Activated naive CD4-positive, alpha-beta T cell treated with anti-CD3 and anti-CD28 coated beads, Interleukin-2, amount 50 U/mL, for 16 hours (primary cell): ENCODE data around the gene SMOC2.

ENCODE experiments used
- DNase-seq: peaks from one replicate; pipeline ENCODE4 v3.0.0-alpha.2; 2020

Gene SMOC2

DNA sequence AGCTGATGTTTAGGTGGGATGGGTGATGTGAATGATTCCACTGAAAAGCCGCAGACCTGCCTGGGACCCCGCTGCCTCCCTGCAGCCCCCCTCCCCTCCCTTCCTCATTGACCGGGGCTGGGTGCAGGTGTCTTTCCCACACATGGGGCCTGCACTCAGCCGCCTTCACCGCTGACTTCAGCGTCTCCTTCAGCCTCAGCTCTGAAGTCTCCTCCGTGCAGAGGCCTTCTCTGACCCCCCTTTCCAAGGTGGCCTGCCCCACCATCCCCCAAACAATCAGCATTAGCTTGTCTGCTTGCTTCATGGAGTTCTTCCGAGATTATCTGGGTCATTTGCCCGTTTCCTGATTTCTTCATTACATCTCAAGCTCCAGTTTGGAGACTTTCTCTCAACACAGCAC, 140.7 kb downstream of the SMOC2 start:
- DNase-seq: no peak

DNA sequence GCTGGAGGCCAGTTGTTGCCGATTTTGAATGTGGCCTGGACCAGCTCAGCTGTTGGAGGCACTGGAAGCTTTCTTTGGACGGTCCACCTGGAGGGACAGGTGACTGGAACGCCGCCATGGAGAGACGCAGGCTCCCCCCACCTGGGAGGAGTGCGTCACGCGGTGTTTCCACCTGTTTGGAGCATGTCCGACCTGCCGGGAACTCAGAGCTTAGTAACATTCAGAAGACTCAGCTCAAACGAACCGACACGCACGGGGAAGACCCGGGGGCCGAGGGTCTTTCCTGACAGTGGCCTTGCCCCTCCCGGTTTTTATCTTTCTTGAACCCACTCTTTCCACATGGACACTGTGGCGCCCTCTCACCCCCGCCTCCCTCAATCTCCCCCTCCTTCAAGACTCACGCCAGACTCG, 141.6 kb downstream of the SMOC2 start:
- DNase-seq: no peak

DNA sequence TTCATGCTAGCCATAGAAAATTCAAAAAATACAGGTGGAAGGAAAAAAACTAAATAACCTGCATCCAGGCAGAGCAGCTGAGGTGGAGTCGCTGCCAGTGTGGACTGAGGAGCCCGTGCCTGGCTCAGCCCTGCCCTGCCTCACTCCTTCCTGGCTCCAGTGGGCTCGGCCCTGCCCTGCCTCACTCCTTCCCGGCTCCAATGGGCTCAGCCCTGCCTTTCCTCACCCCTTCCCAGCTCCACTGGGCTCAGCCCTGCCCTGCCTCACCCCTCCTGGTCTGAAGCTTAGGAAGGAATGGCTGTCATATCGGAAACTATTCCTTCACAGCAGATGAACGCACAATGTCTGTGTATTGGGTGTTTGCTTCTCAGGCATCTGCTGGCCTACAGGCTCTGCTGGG, 142.1 kb downstream of the SMOC2 start:
- DNase-seq: no peak

DNA sequence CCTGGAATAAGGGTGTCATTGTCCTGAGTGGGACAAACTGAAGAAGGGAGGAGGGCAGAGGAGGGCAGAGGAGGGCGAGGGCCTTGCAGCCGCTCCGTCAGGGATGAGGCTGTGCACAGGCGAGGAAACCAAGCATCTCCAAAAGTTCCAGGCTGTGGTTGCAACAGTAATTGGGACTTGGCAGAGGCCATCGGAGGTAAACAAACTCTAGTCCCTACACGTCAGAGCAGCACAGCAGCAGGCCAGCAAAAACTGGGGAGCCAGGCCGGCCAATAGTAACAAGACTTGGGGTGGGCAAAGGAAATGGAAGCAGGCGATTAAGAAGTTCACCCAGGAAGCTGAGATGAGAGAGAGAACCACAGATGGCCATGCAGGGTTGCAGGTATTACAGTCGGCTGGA, 142.8 kb downstream of the SMOC2 start:
- no peak for DNase-seq

DNA sequence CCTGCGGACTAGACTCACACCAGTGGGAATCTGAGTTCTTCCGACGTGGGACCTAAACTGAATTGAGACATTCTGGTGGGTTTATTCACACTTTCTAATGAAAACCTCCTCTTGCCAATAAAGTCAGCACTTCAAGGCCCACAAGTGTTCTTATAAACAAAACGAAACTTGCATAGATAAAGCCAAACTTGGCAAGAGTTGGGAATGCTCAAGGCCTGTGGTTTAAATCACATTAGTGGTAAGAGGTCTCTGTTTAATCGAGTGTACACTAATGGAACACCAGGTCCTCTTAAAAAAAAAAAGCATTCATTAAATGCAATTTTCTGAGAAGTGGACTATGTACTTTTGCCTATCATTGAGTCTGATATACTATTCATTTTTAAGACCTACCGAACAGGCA, 143.3 kb downstream of the SMOC2 start:
- no peak for DNase-seq

DNA sequence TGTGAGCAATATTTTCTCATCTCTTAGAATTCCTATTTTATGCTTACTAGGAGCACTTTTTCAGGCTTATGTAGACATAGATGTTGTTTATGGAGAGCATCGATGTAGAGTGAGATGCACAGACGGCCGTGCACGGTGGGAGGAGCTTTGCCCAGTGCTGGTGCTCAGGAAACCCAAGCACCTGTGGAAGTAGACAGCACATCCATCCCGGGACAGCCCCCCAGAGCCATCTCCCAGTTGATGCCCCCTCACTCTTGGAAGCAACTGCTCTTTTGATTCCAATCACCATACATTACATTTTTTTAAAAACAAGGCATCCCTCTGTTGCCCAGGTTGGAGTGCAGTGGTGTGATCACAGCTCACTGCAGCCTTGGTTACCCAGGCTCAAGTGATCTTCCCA, 143.7 kb downstream of the SMOC2 start:
- no peak for DNase-seq

DNA sequence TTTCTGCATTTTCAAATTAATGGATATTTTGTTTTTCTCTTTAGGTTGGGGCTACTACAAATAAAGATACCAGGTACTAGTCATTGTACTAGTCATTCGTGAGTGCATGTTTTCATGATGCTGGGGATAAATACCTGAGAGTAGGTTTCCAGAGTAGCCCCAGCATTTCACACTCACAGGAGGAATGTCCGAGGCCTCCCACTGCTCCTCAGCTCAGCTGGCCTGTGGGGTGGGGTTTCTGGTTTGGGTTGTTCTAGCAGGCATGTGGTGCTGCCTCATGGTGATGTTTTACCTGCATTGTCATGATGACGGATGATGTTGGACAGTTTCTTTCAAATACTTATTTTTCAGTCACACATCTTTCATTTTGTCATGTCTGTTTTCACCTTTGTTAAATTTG, 144.5 kb downstream of the SMOC2 start:
- DNase-seq: no peak

DNA sequence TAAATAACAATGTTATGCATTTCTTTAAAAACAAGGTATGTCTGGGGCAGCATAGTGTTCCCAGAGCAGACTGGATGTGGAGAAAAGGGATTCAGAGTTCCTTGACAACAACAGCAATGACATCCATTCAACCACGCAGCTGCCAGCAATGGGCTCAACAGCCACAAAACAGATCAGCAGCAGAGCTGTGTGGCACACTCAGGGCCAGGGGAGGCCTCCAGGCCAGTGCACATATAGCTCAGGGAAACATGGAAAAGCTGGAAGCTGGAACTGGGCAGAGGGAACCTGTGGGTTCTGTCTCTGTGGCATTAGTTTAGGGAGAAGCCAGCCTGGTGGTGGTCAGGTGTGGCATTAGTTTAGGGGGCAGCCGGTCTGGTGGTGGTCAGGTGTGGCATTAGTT, 148.3 kb downstream of the SMOC2 start:
- no peak for DNase-seq

DNA sequence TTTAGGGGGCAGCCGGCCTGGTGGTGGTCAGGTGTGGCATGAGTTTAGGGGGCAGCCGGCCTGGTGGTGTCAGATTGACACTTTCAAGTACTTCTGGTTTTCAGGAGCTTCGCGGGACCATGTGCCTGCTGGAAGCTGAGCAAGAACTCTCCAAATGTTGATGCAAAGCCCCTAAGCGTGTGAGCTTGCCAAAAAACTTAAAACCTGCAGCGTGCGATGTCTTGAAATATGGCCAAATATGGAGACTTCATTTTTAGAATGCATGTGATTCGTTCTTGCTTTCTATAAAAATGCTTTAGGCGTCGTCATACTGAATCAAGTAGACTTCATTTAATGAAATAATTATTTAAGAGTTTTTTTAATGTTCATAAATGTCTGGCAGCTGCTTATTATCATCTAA, 149.4 kb downstream of the SMOC2 start:
- no peak for DNase-seq

DNA sequence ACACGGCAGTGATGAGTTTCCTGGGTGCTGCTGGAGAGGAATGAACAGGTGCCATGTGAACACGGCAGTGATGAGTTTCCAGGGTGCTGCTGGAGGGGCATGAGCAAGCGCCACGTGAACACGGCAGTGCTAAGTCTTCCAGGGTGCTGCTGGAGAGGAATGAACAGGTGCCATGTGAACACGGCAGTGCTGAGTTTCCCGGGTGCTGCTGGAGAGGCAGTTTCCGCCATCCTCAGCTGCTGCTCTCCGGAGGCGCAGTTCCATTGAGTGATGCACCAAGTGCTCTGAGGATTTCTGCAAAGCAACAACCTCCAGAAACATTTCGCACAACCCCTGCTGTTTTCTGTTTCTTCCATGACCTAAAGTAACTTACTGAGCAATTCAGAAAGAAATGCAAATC, 155.4 kb downstream of the SMOC2 start:
- no peak for DNase-seq

DNA sequence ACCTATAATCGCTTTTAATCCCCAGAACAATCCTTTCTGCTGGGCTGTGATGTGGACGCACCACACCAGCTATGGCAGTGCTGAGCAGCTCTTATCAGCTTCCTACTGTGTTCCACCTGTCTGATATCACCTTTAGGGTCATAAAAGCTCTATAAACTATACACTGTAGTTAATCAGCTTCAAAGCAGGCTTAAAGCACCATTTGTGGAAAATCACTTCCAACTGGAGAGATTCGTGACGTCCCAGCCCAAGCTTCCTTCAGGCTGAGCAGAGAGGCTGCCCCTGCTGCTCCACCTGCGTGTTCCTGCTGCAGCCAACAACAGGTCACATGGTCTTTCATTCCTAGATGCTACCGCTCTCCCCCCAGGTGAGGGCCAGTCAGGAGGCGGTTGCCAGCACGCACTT, 156.5 kb downstream of the SMOC2 start:
- DNase-seq: no peak

DNA sequence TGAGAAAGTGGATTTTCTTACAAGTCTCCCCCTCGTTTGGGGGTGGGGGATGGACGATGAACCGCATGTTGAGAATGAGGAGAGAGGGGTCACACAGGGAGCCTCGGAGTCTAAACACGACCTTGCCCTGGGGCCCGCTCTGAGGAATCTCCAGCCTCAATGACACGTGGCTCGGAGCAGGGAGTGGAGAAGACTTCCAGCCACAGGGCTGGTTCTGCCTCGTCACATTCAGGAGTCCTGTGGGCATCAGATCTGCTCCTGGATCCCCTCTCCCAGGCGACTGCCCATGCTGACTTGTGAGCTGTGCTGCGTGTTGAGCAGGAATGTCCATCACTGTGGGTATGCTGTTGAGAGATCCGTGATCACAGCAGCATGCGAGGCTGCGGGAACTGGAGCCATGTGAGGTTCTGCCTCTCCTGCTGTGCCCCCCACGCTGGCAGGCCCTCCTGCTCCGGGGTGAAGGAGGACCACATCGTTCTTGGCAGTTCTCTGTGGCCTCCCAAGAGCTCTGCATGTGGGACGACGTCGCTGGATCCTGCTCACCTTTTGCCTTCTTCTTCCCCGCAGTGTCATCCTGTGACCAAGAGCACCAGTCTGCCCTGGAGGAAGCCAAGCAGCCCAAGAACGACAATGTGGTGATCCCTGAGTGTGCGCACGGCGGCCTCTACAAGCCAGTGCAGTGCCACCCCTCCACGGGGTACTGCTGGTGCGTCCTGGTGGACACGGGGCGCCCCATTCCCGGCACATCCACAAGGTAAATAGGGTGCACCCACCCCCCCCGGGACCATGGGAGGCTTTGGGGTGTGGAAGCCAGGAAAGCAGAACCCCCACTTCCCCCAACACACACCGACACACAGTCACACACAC, 157.5 kb downstream of the SMOC2 start:
- DNase-seq: no peak

DNA sequence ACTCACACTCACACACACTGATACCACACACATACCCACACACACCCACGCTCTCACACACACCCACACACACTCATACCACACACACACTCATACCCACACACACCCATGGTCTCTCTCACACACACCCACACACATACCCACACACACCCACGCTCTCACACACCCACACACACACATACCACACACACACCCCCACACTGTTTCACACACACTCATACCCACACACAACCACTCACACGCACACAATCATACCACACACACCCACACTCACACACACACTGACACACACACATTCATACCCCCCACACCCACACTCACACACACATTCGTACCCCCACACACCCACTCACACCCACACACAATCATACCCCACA, 158.1 kb downstream of the SMOC2 start:
- DNase-seq: no peak

DNA sequence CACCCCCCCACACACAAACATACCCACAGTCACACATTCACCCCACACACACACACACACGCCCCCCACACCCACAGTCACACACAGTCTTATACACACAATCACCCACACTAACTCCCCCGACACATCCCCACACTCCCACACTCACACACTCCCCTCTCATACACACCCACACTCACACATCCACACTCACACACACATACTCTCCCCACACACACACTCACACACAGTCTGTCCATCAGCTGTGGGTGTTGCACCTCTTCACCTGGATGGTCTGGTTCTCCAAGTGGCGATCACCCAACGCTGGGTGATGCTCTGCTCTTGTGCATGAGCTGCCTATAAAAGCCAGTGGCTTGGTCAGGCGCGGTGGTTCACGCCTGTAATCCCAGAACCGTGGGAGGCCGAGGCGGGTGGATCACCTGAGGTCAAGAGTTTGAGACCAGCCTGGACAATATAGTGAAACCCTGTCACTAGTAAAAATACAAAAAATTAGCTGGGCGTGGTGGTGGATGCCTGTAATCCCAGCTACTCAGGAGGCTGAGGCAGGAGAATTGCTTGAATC, 158.9 kb downstream of the SMOC2 start:
- no peak for DNase-seq

DNA sequence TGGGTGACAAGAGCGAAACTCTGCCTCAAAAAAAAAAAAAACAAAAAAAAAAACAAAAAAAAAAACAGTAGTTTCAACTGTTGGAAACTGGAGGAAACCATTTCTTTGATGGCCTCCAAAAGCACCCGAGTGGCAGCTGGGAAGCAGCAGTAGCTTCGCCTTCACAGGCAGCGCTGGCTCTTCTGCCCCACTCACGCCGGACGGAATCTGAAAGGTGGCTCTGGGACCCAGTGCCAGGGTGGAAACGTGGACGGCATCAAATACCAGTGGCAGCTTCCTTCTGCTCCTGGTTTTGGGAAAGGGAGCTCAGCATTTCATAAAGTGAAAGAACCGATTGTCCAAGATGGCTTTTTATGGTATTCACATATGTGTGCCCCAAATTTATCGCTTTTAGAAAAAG, 159.4 kb downstream of the SMOC2 start:
- DNase-seq: no peak

DNA sequence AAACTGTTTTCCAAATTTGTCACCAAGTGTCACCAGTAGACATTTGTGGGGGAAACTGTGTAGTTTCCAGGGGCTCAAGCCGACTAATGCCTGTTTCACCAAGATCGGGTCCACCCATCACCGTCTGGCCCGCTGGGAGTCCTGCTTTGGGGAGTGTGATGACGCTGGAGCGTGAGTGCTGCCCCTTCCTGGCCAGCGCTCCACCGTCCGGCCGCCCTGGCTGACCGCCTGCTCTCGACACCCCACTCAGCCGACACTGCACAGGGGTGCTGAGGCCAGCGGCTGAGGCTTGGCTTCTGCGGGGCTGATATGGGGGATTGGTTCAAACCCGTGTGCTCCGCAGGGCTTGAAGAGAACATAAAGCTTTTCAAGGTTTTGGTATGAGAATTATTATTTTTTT, 160.1 kb downstream of the SMOC2 start:
- DNase-seq: no peak

DNA sequence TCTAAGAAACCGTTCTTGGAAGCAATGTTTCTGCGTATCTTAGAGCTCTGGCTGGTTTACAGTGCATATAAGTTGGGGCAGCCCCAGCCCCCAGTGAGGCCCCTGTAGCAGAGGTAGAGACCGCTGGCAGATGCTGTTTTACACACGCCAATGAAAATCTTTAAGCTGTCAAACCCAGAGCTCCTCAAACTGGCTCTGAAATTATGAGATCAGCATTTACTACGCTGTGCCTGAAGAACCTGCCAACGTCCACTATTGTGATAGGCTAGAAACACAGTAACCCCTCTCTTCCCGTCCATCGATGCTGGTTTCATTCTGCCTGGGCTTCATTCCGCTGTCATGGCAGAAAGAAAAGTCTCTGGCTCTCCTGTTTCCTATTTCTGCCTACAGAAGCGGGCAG, 160.6 kb downstream of the SMOC2 start:
- no peak for DNase-seq

DNA sequence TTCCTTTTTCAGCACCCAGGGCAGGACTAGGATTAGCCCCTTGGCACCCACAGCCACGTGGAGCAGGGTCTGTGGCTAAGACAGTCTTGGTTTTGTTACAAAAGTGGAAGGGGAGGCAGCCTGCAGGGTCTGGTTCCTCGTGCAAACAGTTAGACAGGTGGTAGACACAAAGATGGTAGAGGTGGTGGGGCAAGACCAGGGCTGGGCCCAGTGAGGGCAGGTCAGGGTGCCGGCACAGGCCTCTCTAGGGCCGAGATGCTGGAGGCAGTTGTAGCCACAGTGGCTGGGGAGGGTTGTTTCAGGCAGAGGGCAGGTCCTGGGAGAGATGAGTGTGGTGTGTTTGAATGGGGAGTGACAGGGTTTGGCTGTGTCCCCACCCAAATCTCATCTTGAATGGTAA, 161.6 kb downstream of the SMOC2 start:
- DNase-seq: no peak

DNA sequence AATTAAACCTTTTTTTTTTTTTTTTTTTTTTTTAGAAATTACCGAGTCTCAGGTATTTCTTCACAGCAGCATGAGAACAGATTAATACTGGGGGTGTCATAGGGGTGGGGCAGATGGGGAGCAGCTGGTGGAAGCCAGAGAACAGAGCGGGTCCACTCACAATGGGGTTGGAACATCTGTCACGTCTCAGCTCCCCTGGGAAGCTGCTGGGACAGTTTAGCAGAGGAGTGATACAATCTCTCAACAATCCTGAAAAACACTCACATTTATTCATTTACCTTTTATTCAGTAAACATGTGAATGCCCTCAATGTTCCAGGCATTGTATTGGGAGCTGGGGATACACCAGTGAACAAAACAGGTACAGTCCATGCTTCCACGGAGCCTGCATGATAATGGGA, 162.2 kb downstream of the SMOC2 start:
- no peak for DNase-seq

DNA sequence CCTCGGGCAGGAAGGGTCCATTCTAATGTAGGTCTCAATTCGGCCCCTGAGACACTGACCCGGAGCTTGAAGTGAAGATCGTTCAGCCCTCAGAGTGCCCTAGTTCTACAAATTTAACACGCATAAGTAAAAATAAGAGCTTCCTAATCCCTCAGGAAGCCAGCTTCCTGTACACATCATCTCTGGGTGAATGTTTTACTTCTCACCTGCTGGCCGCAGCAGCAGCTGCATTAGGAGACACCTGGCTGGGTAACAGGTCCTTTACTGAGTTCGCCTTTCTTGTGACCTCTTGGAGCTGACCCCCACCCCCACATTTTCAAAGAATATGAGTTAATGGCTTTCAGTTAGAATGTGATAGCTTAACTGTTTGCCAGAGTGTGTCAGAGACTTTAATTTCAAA, 165.0 kb downstream of the SMOC2 start:
- DNase-seq: no peak

DNA sequence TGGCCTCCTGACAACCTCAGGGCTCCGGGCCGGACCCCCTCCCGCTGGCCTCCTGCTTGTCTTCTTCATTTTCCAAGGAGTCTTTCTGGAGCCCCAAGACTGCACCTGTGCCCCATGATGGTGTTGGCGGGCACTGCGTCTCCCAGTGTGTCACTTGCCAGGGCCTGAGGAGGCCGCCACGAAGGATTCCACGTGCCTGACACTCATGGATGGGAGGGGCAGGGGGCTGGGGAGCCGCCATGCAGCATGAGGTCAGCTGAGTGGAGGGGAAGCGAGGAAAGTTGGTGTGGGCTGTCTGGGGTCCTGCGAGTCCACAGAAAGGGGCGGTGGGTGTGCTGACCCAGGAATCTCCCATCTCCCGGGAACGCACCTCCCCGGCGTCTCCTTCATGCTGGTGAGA, 165.7 kb downstream of the SMOC2 start:
- DNase-seq: no peak

DNA sequence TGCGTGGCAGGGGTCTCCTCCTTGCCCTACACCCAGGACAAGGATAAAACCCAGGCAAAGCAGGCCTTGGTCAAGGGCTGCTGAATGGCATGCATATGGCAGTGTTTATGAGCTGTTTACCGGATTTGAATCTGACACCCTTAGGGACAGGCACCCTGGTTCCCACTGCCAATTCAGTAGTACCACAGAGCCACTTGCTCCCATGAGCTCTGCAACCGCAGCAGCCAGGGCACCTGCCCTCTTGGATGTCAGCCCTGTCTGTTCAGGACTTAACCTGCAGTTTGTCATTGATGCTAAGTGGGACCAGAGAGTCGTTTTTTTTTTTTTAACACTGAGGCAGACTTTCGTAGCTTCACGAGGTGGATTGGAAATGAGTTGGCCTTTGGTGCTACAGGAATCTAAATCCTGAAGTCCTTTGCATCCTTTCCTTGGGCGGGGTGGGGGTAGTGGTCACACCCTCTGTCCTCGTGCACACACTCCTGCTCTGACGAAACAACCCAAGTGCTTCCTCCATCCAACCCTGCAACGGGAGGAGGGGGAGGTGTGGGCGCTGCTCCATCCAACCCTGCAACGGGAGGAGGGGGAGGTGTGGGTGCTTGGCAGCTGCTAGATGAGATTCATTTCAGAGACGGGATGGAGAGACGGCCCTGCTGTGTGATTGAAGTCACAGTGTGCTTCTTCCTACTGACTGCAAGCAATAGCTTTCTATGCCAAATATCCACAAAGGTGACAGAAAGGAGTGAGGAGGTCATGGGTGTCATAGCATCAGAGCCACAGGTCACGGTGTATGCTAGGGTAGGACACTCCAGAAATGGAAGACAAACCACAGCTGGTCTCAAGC, 166.5 kb downstream of the SMOC2 start:
- no peak for DNase-seq

DNA sequence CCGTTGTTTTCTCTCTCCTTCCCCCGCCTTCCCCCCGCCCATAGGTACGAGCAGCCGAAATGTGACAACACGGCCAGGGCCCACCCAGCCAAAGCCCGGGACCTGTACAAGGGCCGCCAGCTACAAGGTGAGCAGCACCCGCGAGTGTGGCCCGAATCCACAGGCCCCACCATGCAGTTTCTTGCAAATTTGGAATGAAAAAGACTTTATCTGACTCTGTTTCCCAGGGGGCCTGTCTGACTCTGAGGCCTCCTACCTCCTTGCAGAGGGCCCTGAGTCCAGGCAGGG, 167.1 kb downstream of the SMOC2 start:
- no peak for DNase-seq

DNA sequence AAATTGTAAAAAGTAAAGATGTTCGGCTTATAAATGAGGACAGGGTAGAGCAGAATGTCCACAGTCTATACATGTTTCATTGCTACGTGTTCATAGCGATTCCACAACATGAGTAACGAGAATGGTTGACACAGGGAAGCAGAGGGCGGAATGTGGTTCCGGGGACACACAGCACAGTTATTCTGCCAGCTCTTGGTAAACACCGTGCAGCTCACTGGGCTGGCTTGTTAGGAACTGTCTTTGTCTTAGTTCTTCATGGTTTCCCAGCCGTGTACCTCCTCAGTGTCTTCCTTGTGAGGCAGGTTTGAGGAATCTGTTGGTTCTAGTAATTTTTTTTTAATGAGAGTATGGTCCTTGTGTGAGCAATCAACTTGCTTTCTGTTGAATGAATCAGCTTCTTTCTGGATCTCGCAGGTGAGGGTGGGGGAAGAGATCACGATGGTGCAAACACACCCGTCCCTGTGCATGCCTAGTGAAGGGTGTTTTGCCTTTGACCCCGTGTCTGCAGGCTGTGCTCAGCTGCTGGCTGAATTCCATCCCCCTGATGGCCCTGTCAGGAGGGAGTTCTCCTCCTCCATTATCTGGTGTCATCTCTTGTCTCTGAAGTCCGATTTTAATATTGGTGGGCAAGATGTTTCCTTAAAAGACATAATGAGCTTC, 168.2 kb downstream of the SMOC2 start:
- no peak for DNase-seq
